ENCODE measurements around the gene SUN3.
"Not testable (repeated sequence)": the region's sequence is repeated elsewhere in the genome, so short reads cannot be mapped to it uniquely, and the experiment has no call there.

SUN3 gene

DNA sequence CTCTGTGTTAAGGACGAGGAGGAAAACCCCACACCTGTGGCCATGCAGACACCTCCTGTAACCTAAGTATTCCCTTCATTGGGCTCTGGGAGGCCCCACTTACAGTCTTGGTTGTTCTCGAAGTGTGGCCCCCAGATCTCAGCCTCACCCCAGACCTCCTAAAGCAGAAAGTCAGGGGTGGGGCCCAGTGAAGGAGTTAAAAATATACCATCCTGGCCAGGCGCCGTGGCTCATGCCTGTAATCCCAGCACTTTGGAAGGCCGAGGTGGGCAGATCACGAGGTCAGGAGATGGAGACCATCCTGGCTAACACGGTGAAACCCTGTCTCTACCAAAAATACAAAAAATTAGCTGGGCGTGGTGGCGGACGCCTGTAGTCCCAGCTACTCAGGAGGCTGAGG is 86.3 kb downstream of the SUN3 start:
- DNase-seq: not testable (repeated sequence)

DNA sequence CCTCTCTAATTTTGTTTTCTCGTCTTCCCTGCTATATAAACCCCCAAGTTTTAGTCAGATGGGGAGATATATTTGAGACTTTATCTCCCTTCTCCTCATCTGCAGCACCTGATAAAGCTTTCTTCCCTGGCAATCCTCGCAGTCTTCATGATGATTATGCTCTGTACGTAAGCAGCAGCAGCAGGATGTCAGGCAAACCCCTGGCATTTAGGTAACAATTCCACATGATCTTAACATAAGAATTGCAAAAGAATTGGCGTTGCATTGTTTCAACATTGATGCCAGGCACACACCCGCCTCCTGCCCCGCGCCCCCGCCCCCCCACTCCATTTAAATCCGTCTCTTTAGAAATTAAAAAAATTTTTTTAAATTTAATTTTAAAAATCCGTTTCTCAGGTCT is 86.8 kb downstream of the SUN3 start:
- DNase-seq: no peak

- DNase-seq: no peak
Measured at GRCh38 chr7:47941136-47941844, 87.6 kb downstream of the SUN3 start.

- no peak for DNase-seq
Measured at GRCh38 chr7:47940088-47941013, 88.6 kb downstream of the SUN3 start.

DNA sequence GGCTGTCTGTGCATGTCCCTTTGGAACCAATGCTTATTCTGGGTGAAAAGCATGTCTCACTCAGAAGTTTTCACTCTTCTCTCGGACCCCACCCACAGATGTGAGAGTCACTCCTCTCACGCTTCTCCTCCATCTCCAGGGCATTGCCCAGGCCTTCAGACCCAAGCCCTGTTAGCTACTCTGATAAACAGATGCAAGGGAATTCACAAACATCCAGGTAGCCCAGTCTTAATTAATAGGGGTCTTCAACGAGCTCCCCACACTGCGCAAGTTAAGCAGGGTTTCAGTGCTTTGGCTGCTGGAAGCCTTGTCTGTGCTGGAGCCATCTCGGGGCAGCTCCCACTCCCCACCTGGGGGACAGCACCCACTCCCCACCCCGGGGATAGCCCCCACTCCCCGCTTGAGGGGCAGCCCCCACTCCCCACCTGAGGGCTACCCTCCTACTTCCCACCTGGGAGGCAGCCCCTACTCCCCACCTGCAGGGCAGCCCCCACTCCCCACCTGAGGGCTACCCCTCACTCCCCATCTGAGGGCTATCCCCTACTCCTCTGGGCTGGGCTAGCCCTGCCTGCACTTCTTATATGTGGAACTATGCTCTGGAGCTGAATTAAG is 89.4 kb downstream of the SUN3 start:
- no peak for DNase-seq

GRCh38 chr7:47938574-47939165 is 90.2 kb downstream of the SUN3 start:
- DNase-seq: no peak

DNA sequence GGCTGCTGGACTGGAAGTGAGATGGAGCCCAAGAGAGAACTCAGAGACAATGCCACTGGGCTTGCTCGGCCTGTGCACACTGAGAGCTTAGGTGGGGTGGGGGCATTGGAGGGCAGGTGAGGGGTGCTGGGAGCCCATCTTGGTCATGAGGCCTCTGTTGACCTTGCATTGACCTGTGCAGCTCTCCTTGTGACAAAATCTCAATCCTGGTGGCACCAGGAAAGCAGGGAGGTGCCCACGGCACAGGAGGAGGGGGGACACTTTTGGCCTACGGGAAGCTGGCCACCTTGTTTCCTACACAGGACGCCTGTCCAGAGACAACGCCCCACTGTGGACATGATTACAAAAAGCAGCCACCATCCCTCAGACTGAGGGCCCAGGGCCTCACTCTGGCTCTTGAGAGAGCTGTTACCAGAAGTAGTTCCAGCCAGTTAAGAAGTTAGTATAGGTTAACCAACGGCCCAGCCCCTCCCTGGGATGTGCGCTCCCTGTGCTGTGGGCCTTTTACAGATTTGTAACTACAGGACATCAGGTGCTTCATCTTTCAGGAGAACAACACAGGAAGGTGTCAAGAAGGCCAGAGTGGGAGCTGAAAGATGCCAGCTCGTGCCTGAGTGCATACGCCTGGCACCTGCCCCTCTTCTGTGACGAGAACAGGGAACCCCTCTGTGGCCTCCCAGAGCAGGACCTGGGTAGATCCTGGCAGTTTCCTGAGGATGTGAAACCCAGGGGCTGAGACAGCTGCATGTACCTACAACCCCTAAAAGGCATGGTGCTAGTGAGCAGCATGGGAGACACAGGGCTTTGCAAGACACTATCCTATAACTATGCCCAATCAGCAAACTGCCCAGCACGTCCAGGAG is 91.0 kb downstream of the SUN3 start:
- DNase-seq: no peak
